ENCODE data around the gene GPR39.

- TF ChIP-seq EZH2 (IDR thresholded peaks at IDR 0.05; ENCODE audit: borderline replicate concordance, low read depth, low read length, severe bottlenecking) (no peak), POLR2A (IDR thresholded peaks at IDR 0.05; ENCODE audit: low read depth, low read length) (no peak), CTCF (IDR thresholded peaks at IDR 0.05; ENCODE audit: extremely low read depth in 1 of 2, insufficient read depth in 1 of 2, low read depth in 1 of 2, low read length in 2 of 2) (no peak), POLR2AphosphoS5 (IDR thresholded peaks at IDR 0.05; ENCODE audit: insufficient read depth, low read depth, low read length) (no peak), GATA2 (IDR thresholded peaks at IDR 0.05; ENCODE audit: insufficient read depth, insufficient read length, low read depth, low read length) (no peak)
These were observed 66.2 kb downstream of the GPR39 start for GRCh38 chr2:132482821-132483220.
